SU-DHL-6 (cell line): Measurements from ENCODE around the gene RCBTB2.

Experiments used
- EZH2phosphoT487 ChIP-seq: fragments of 200-600 bp; sonication (generic), shearing (Covaris generic); conservative IDR thresholded peaks from 2 replicates; pipeline ENCODE4 v1.6.1; 2018; ENCODE audit warnings: mild to moderate bottlenecking, antibody characterized with exemption, low read length, moderate library complexity, mixed read lengths
- TF ChIP-seq, protein P1 (sequence below): fragments of 200-600 bp; sonication (generic); IDR thresholded peaks from one replicate; pipeline ENCODE4 v1.5.1; 2017; ENCODE audit warnings: antibody characterized with exemption, mild to moderate bottlenecking, low read length, moderate library complexity; ENCODE audit not compliant: insufficient read depth, poor library complexity, severe bottlenecking

DNA sequence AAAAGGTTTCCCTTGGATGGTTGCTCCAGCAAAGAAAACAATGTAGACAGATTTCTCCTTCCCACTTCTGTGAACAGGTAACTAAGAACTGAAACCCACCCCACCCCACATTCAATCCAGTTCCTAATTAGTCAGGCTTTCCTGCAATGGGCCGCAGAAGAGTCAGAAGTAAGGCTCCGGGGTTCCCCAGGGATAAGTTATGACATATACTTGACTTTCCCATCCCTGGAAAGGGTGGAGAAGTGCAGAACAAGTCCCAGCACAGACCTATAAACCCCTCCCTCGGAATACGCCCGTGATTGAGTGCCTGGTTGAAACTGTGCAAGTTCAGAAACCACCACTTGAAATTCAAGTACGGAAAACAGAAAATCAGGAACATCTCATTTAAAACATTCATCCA is 24.9 kb downstream of the RCBTB2 start:
- TF ChIP-seq, protein P1, sequence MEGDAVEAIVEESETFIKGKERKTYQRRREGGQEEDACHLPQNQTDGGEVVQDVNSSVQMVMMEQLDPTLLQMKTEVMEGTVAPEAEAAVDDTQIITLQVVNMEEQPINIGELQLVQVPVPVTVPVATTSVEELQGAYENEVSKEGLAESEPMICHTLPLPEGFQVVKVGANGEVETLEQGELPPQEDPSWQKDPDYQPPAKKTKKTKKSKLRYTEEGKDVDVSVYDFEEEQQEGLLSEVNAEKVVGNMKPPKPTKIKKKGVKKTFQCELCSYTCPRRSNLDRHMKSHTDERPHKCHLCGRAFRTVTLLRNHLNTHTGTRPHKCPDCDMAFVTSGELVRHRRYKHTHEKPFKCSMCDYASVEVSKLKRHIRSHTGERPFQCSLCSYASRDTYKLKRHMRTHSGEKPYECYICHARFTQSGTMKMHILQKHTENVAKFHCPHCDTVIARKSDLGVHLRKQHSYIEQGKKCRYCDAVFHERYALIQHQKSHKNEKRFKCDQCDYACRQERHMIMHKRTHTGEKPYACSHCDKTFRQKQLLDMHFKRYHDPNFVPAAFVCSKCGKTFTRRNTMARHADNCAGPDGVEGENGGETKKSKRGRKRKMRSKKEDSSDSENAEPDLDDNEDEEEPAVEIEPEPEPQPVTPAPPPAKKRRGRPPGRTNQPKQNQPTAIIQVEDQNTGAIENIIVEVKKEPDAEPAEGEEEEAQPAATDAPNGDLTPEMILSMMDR: no peak
- no peak for TF ChIP-seq EZH2phosphoT487
